MM.1S (cell line): Measurements from ENCODE around the gene PPP1R16B.

Experiments
- EZH2 ChIP-seq: fragments of 300-600 bp; sonication (generic); optimal IDR thresholded peaks from 2 replicates; pipeline ENCODE3; 2017; ENCODE audit warnings: low read depth, mild to moderate bottlenecking, antibody characterized with exemption, low read length, mixed read lengths
- EZH2phosphoT487 ChIP-seq: fragments of 300-600 bp; sonication (generic); IDR thresholded peaks from 2 replicates; pipeline ENCODE4 v1.6.1; 2018; ENCODE audit warnings: antibody characterized with exemption, low read length
- TF ChIP-seq, protein P1 (sequence below): fragments of 300-600 bp; sonication (generic); IDR thresholded peaks from 2 replicates; pipeline ENCODE4 v1.5.1; 2016; ENCODE audit warnings: antibody characterized with exemption, low read length, mixed read lengths

GRCh38 chr20:38840894-38841470 lies 35.5 kb downstream of the PPP1R16B start:
- TF ChIP-seq, protein P1, sequence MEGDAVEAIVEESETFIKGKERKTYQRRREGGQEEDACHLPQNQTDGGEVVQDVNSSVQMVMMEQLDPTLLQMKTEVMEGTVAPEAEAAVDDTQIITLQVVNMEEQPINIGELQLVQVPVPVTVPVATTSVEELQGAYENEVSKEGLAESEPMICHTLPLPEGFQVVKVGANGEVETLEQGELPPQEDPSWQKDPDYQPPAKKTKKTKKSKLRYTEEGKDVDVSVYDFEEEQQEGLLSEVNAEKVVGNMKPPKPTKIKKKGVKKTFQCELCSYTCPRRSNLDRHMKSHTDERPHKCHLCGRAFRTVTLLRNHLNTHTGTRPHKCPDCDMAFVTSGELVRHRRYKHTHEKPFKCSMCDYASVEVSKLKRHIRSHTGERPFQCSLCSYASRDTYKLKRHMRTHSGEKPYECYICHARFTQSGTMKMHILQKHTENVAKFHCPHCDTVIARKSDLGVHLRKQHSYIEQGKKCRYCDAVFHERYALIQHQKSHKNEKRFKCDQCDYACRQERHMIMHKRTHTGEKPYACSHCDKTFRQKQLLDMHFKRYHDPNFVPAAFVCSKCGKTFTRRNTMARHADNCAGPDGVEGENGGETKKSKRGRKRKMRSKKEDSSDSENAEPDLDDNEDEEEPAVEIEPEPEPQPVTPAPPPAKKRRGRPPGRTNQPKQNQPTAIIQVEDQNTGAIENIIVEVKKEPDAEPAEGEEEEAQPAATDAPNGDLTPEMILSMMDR, result no peak
- TF ChIP-seq EZH2phosphoT487 (no peak), EZH2 (no peak)
